Endodermal cell (in vitro differentiated cells): ENCODE measurements around the gene NSG1. TPM values are rescaled to one million over a fixed set of nuclear protein-coding genes. Genes with fewer than 3 reads are reported as not detected.
"Not testable (repeated sequence)": the region's sequence is repeated elsewhere in the genome, so short reads cannot be mapped to it uniquely, and the experiment has no call there.

Experiments used
- DNase-seq: peaks from one replicate; pipeline ENCODE4 v3.0.0-alpha.2; 2017
- H3K27ac ChIP-seq: 2 replicates; pipeline ENCODE4 v1.5.1; 2013; ENCODE audit warnings: mild to moderate bottlenecking, low read depth, low read length, moderate library complexity
- H3K27me3 ChIP-seq: 2 replicates; pipeline ENCODE4 v1.6.1; 2013; ENCODE audit warnings: mild to moderate bottlenecking, low read length, moderate library complexity; ENCODE audit not compliant: insufficient read depth, control insufficient read depth, poor library complexity, severe bottlenecking
- H3K36me3 ChIP-seq: 2 replicates; pipeline ENCODE4 v1.7.0; 2013; ENCODE audit warnings: mild to moderate bottlenecking, low read length, moderate library complexity; ENCODE audit not compliant: control insufficient read depth, insufficient read depth
- H3K4me1 ChIP-seq: one replicate; pipeline ENCODE4 v1.7.0; 2013; ENCODE audit warnings: low read length; ENCODE audit not compliant: control insufficient read depth, insufficient read depth
- H3K4me3 ChIP-seq: 2 replicates; pipeline ENCODE4 v1.5.1; 2013; ENCODE audit warnings: mild to moderate bottlenecking, low read length, moderate library complexity
- H3K9ac ChIP-seq: 2 replicates; pipeline ENCODE4 v1.6.1; 2013; ENCODE audit warnings: mild to moderate bottlenecking, low read length, moderate library complexity; ENCODE audit not compliant: poor library complexity, severe bottlenecking; ENCODE audit errors: extremely low read depth
- H3K9me3 ChIP-seq: 2 replicates; pipeline ENCODE4 v1.6.1; 2013; ENCODE audit warnings: mild to moderate bottlenecking, low read length, moderate library complexity; ENCODE audit not compliant: control insufficient read depth
- H3K27ac Mint-ChIP-seq: 2 replicates; pipeline ENCODE4 v1.8.0; 2020; ENCODE audit warnings: mixed read lengths
- H3K27me3 Mint-ChIP-seq: 2 replicates; pipeline ENCODE4 v1.8.0; 2021; ENCODE audit warnings: mild to moderate bottlenecking, mixed read lengths; ENCODE audit not compliant: insufficient read depth
- H3K36me3 Mint-ChIP-seq: 2 replicates; pipeline ENCODE4 v1.8.0; 2020; ENCODE audit warnings: low read depth, mixed read lengths
- H3K4me1 Mint-ChIP-seq: 2 replicates; pipeline ENCODE4 v1.8.0; 2020; ENCODE audit warnings: mixed read lengths
- H3K4me3 Mint-ChIP-seq: 2 replicates; pipeline ENCODE4 v1.8.0; 2020; ENCODE audit warnings: mild to moderate bottlenecking, moderate library complexity, mixed read lengths
- H3K9me3 Mint-ChIP-seq: 2 replicates; pipeline ENCODE4 v1.8.0; 2020; ENCODE audit warnings: mild to moderate bottlenecking, mixed read lengths
- CTCF ChIP-seq: fragments of 200-600 bp; sonication (generic); conservative IDR thresholded peaks from 2 replicates; pipeline ENCODE4 v1.5.0; 2021; ENCODE audit warnings: antibody characterized with exemption, mild to moderate bottlenecking
- WGBS, 2 experiments: methylation state at CpG; one replicate each; pipeline versions ENCODE4 v1.1.5 to v1.1.7; 2013; ENCODE audit warnings: missing lambda C conversion rate in 2 of 2, mixed read lengths in 1 of 2; ENCODE audit not compliant: insufficient coverage in 1 of 2, insufficient read length in 1 of 2; 5-methylcytosine and 5-hydroxymethylcytosine counted together
- total RNA-seq, 2 donors: library from RNA; stranded (reverse); fragmentation: NEBNext Ultra II Directional in 1 of 2; extraction: Animal tissue kit (Norgen Biotek cat#: 25700) in 1 of 2; gene quantifications; 2 replicates in 1 of 2; 3 replicates in 1 of 2; pipeline ENCODE4 v1.2.1, GENCODE V29; 2021

Gene NSG1
- total RNA-seq, 2 donors from 2014 or later = 1.8 to 6.0 TPM

GRCh38 chr4:4462970-4463369 is 76.1 kb downstream of the NSG1 start:
- Histone ChIP-seq H3K27ac (no peak overlapping the region), H3K4me3 (no peak overlapping the region), H3K9ac (no peak overlapping the region), H3K4me1 (peaks cover 6% of the 10 kb centered on the region), H3K27me3 (no peaks in the 10 kb centered on the region), H3K36me3 (peaks cover 33% of the 10 kb centered on the region), H3K9me3 (peaks cover 16% of the 10 kb centered on the region)
- no peak overlapping the region for H3K4me3 Mint-ChIP-seq
- H3K9me3 Mint-ChIP-seq = peaks cover 14% of the 10 kb centered on the region
- peaks cover 31% of the 10 kb centered on the region for H3K36me3 Mint-ChIP-seq
- DNase-seq = no peak
- no peak overlapping the region for H3K27ac Mint-ChIP-seq
- H3K27me3 Mint-ChIP-seq = no peaks in the 10 kb centered on the region
- TF ChIP-seq CTCF = no peak
- peaks cover 21% of the 10 kb centered on the region for H3K4me1 Mint-ChIP-seq
- 59 to 78% methylated on average over 2 to 3 of the region's 3 CpGs for WGBS, 2 experiments

- Histone ChIP-seq H3K36me3 (peaks cover 38% of the 10 kb centered on the region), H3K9me3 (peaks cover 16% of the 10 kb centered on the region)
- H3K4me3 Mint-ChIP-seq, H3K27me3 Mint-ChIP-seq, DNase-seq, H3K9ac ChIP-seq, H3K27ac Mint-ChIP-seq, H3K27me3 ChIP-seq, H3K27ac ChIP-seq, H3K4me1 ChIP-seq, H3K4me3 ChIP-seq: not testable (repeated sequence)
- WGBS, 2 experiments = 92 to 100% methylated on average over 2 to 3 of the region's 3 CpGs
- Mint-ChIP-seq H3K9me3 (peaks cover 14% of the 10 kb centered on the region), H3K4me1 (peaks cover 13% of the 10 kb centered on the region), H3K36me3 (peaks cover 41% of the 10 kb centered on the region)
Observed at GRCh38 chr4:4465238-4465637, 78.3 kb downstream of the NSG1 start.

Other genes with a start within 250 kb of the NSG1 start
- gene OTOP1, start 160.2 kb upstream of the NSG1 start, total RNA-seq = not detected
- gene TMEM128, start 138.9 kb upstream of the NSG1 start, total RNA-seq = 10 to 100 TPM; 26.0 to 31.3 TPM
- 10 to 100 TPM; 23.7 to 26.3 TPM for gene LYAR, start 96.9 kb upstream of the NSG1 start, total RNA-seq
- 1 to 10 TPM; 5.9 to 8.0 TPM for gene ZBTB49, start 96.9 kb upstream of the NSG1 start, total RNA-seq
- gene STX18, start 154.9 kb downstream of the NSG1 start, total RNA-seq = 10 to 100 TPM; 26.9 to 33.3 TPM